Cerebellar cortex (tissue), 1 donor: ENCODE results near the gene EXT2.

Experiments used
- DNase-seq: peaks from one replicate; pipeline ENCODE4 v3.0.0-alpha.2; 2015; ENCODE audit warnings: low spot score

The EXT2 gene

GRCh38 chr11:44095506-44096359 lies at the start of gene EXT2:
TSS of gene EXT2 (plus strand) at chr11:44095678. CDS start at chr11:44107713, 12,035 bp downstream.
- peak; percentile 85 for DNase-seq

GRCh38 chr11:44046182-44046581 lies 49.3 kb upstream of the EXT2 start:
- no peak for DNase-seq

- no peak for DNase-seq
These were observed 48.2 kb upstream of the EXT2 start for GRCh38 chr11:44047298-44047697.

DNA sequence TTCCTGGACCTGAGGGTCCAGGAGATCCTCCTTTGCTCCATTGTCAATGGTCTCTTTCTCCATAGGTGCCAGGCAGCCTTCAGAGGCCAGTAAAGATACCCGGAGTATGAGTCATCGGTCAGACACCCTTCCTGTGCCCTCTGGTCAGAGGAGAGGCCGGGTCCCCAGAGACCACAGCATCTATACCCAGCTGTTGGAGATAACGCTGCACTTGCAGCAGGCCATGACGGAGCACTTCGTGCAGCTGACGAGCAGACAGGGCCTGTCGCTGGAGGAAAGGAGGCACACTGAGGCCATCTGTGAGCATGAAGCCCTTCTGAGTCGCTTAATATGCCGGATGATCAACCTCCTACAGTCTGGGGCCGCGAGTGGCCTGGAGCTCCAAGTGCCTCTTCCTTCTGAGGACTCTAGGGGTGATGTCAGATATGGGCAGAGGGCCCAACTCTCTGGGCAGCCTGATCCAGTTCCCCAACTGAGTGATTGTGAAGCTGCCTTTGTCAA lies 47.5 kb upstream of the EXT2 start, which contains the start of gene ACCSL:
TSS of gene ACCSL (plus strand) at position 51 of the 501 bp plus-strand sequence. CDS start at position 107, 56 bp downstream.
- DNase-seq, result no peak

DNA sequence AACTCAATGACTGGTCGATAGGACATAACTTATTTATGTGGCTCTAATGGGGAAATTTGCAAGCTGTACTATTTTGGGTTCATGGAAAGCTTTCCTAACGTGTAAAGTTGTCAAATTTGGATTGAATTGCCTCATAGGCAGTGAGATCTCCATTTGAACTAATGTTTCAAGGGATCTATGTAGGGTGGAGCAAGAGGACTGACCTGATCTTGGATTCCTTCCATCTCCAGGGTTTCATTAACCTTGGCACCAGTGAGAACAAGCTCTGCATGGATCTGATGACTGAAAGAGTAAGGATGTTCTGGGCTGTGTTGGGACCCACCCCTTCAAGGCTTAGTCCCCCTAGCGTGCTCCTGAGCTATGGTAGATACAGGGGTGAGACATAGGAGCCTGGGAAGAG lies 45.6 kb upstream of the EXT2 start:
- DNase-seq, result no peak

DNA sequence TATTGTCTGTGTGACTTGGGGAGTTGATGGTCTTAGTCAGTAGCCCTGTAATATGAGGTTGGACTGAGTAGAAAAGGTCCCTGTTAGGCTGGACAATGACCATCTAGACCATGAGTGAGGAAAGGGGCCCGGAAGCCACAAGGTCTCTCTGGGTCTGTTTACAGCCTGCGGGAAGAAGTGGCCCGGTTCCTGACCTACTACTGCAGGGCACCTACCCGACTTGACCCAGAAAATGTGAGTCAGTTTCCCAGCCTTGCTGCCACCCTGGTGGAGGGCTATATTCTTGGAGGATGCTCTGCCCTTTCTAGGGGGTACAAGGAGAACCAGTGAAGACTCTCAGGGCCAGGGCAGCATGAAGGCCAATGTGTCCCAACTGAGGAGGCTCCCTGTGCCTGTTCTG lies 44.3 kb upstream of the EXT2 start:
- no peak for DNase-seq

GRCh38 chr11:44057340-44057739 lies 38.1 kb upstream of the EXT2 start:
- DNase-seq, result no peak

DNA sequence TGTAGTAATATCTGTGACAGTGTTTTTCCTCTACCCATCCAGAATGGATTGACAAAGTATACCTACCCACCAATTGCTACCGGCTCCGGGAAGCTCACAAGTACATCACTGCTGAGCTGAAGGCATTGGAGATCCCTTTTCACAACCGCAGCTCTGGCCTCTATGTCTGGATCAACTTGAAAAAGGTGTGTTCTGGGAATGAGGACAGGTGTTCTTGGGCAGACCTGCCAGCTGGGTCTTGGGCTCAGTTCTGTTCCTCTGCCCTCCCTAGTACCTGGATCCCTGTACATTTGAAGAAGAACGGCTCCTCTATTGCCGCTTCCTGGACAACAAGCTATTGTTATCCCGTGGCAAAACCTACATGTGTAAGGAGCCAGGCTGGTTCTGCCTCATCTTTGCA lies 37.2 kb upstream of the EXT2 start:
- DNase-seq, result no peak

DNA sequence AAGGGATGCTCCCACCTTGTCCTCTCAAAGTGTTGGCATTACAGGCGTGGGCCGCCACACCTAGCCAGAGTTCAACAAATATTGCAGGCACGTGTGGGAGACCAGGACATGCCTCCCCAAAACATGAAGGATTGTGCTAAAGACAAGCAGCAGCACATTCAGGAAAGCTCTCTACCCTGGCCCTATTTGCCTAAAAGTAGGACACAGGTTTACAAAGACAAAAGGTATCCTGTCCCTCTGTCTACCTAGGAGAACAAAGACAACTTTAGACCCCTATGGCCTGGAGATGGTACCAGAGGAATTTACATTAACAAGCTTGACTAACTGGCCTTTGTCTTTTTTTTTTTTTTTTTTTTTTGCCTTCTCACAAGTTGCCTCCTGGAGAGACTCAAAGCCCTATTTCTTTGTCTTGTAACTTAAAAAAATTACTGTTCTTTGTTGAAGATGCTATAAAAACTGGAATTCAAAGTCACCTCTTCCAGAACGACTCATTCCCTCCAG lies 30.3 kb upstream of the EXT2 start:
- no peak for DNase-seq

DNA sequence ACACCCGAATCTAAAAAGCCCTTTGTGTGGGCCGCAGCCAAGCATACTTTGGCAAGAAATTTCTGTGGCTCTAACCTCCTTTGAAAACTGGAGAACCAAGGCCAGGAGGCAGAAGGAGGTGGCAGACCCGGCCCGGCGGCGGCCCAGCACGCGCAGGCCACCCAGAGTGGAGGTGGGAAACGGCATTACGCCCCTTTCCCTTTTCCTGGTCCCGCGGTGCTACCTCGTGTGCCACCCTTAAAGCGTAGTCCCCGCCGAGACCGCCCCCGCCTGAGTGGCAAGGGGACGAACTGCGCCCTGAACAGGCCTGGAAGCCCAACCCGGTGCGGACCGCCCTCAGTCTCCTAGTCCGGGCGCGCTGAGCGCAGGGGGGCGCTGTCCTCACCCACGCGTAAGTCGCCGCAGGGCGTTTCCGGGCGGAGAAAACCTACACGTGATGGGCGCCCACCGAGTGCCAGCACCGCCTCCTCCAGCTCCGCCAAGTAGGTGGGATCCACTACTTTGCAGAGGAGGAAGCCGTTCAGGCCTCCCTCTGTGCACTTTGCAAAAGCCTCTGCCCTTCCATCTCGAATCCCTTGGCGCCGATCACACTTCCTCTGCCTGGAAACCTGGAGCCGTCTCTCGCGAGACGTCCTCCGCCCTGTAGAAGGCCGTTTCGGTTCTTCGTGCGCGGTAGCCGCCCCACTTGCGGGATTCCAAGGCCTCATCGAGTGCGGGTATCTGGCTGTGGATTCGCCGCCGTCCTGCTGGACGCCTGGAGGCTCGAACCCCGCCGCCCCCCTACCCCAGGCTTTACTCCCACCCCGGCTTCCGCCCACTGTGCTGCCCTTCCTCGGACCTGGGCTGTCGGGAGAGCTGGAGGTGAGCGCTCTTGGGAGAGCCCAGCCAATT lies 29.4 kb upstream of the EXT2 start, which contains the start of gene ACCS:
TSS of gene ACCS (plus strand) at position 430 of the 891 bp plus-strand sequence. CDS start 1,358 bp downstream, outside the sequence.
- DNase-seq, result peak; percentile 78

DNA sequence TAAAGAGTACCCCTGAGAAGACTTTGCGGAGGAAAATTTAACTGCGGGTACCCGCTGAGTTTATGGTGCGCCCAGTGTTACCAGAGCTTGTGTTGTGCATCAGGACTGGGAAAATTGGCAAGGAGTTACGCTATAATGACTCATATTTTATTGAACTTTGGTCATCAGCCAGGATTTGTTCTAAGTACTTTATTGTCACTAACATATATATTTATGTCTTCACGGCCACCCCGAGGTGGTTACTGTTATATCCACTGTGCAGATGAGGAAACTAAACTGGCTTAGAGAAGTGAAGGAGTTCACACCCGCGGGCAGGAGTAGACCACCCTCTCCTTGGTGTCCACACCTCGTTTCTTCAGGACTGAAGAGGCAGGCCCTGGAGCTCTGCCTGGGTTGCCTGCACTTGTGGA lies 28.7 kb upstream of the EXT2 start:
- DNase-seq, result peak; percentile 19

GRCh38 chr11:44067266-44067665 lies 28.2 kb upstream of the EXT2 start:
- DNase-seq, result no peak

DNA sequence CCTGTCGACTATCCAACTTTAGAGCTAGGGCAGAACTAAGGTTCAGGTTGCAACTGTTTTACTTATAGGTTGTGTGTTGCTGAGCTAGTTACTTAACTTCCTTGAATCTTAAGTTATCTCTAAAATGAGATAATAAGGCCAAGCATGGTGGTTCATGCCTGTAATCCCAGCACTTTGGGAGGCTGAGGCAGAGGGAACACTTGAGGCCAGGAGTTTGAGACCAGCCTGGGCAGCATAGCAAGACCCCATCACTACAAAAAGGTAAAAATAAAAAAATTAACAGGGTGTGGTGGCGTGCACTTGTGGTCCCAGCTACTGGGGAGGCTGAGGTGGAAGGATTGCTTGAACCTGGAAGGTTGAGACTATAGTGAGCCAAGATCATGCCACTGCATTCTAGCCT lies 27.3 kb upstream of the EXT2 start:
- DNase-seq, result no peak

- DNase-seq, result no peak
These were observed 24.3 kb upstream of the EXT2 start for GRCh38 chr11:44071157-44071556.

DNA sequence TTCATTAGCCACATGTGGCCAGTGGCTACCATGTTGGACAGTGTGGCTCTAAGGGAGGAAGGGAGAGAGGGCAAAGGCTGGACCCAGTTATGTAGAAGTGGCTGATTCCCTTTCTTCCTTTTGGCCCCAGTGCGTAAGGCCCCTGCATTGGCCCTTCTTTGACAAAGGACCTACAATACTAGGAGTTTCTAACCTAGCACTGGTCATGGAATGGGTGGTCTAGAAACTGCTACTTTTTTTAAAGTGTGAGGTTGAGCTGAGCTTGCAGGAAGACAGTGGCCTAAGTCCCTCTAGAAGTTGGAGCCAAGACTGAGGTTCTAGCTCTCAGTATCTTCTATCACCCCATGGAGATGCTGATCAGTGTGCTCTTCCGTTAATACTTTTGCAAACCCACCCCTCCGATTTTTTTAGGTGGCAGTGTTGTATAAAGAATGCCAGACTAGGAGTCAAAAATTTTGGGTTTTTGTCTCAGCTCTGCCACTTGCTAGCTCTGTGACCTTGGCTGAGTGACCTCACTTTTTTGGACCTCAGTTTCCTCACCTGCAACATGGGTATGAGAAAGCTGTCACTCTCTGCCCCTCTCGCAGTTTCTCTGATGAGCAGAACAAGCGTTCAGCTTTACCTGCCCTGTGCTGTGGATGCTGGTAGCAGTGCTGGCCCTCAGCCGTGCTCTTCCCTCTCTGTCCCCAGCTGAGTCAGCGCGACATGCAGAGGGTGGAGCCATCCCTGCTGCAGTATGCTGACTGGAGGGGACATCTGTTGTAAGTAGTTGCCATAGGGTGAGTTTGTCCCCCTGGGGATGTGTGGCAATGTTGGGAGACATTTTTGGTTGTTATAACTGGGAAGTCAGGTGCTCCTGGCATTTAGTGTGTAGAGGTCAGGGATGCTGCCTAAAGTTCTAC lies 22.5 kb upstream of the EXT2 start:
- DNase-seq, result no peak

GRCh38 chr11:44078794-44079193 lies 16.7 kb upstream of the EXT2 start:
- no peak for DNase-seq

- DNase-seq, result no peak
These were observed 16.1 kb upstream of the EXT2 start for GRCh38 chr11:44079376-44079775.

DNA sequence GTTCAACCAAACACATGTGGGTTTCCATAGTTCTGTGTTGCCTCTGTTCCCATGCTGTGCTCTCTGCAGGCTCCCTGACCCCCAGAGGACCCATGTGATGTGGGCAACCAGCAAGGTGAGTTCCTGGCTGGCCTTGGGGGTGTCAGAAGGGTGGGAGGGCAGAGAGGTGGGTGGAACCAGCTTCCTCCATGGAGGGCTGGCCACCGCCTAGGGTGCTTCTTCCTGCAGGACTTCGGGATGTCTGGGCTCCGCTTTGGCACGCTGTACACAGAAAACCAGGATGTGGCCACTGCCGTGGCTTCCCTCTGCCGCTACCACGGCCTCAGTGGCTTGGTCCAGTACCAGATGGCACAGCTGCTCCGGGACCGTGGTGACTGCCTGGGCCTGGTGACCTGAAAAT lies 14.5 kb upstream of the EXT2 start:
- no peak for DNase-seq

DNA sequence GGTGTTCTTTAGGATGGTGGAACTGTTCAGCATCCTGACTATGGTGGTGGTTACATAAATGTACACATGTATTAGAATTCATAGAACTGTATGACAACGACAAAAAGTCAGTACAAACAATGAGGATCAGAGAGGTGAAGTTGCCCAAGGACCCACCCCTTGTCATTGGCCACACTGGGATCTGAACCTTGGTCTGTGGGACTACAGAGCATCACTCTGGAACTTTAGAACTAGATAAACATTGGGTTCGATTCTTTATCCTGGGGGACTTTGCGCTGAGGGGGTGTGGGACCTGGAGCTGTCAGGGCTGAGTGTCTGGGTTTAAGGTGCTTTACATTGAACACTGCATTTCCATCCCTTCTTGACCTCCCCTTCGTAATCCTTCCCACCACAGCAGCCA lies 12.8 kb upstream of the EXT2 start:
- DNase-seq, result no peak

GRCh38 chr11:44083433-44083832 lies 12.0 kb upstream of the EXT2 start:
- no peak for DNase-seq

- DNase-seq, result no peak
These were observed 11.6 kb upstream of the EXT2 start for GRCh38 chr11:44083906-44084305.
